HG02571 (cell line): ENCODE data around the gene AGTRAP.

Source experiments
- ATAC-seq: cut with Tn5 transposase; IDR thresholded peaks from one replicate; pipeline ENCODE4 v1.9.1; 2021; ENCODE audit warnings: mild to moderate bottlenecking, moderate library complexity; ENCODE audit not compliant: unreplicated experiment

AGTRAP gene

DNA sequence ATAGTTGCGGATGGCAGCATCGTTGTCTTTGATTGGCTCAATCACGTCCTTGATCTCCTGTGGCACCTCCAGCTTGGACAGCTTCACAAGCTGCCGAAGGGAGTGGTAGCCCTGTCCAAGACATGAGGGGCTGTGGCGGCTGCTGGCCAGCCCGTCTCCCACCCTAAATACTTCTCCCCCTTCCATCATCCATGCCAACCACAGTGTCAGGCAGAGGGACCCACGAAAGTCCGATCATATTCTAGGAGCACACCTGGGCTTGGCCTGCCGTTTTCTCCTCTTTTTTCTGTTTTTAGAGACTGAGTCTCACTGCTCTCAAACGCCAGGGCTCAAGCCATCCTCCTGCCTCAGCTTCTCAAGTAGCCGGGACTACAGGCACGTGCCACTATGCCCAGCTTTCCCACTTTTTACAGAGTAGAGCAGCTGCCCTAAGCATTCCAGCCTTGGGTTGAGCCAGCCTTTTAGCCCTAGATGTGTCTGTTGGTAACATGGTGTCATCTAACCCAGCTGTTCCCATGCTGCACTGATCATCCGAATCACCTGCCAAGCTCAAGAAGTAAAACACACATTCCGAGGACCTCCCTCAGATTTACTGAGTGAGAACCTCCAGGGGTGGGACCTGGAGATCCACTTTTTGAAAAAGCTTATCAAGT is 59.4 kb downstream of the AGTRAP start:
- ATAC-seq, result no peak

GRCh38 chr1:11796036-11796828 is 60.3 kb downstream of the AGTRAP start:
- no peak for ATAC-seq

GRCh38 chr1:11797525-11798216 is 61.7 kb downstream of the AGTRAP start:
- no peak for ATAC-seq

DNA sequence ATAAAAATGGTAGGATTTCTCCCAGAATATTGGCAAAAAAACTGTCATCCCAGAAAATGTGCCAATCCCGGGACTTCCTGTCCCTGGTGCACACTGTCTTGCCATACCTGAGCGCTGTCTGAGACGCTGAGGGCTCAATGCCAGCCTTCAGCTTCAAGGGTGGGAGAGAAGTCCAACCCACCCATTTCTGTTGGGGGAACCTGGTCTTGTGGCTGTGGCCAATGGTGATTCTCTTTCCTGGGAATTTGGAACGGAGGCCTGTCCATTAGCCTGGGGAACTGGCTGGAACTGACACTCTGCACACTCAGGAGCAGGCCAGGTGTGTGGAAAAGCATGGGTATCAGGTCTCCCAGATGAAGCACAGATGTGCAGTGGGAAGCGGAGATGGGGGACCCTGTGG is 63.2 kb downstream of the AGTRAP start:
- ATAC-seq, result no peak

GRCh38 chr1:11799896-11800295 is 64.0 kb downstream of the AGTRAP start:
- ATAC-seq, result no peak

GRCh38 chr1:11800391-11800755 is 64.4 kb downstream of the AGTRAP start:
- no peak for ATAC-seq
